CD4-positive, alpha-beta T cell (primary cell): ENCODE results near the gene IFIT1. TPM values are rescaled to one million over a fixed set of nuclear protein-coding genes. Genes with fewer than 3 reads are reported as not detected.
"Not testable (repeated sequence)": the region's sequence is repeated elsewhere in the genome, so short reads cannot be mapped to it uniquely, and the experiment has no call there.

Experiments used
- ATAC-seq: fragments of 200-7000 bp; cut with Tn5 transposase; one replicate; pipeline ENCODE4 v1.10.0; 2022; ENCODE audit warnings: mild to moderate bottlenecking; ENCODE audit not compliant: poor library complexity
- CTCF ChIA-PET: fragments of 350-600 bp; sonication (Branson Sonifier 250); formaldehyde crosslinking; loops from one replicate; lab custom pipeline; 2021; ENCODE audit warnings: antibody characterized with exemption, inconsistent platforms; lab: Charles Lee
- POLR2A ChIA-PET: fragments of 350-600 bp; sonication (Branson Sonifier 250); formaldehyde crosslinking; loops from one replicate; lab custom pipeline; 2021; ENCODE audit warnings: antibody characterized with exemption, inconsistent platforms; lab: Charles Lee
- DNase-seq, 14 experiments: peaks; one replicate each; pipeline ENCODE4 v3.0.0-alpha.2; 2013 to 2020; ENCODE audit warnings: mixed read lengths in 2 of 14
- H3K27ac ChIP-seq, 2 donors: one replicate each; pipeline versions ENCODE4 v1.5.1 to v1.7.0; 2013; ENCODE audit warnings: low read length in 2 of 2, low read depth in 1 of 2, mild to moderate bottlenecking in 1 of 2
- H3K27me3 ChIP-seq, 2 experiments: 1 replicate in 1 of 2; 2 replicates in 1 of 2; pipeline versions ENCODE4 v1.6.1 to v1.7.0; 2013; ENCODE audit warnings: low read length in 2 of 2, control low read depth in 1 of 2, mild to moderate bottlenecking in 1 of 2, moderate library complexity in 1 of 2; ENCODE audit not compliant: insufficient read depth in 2 of 2, control insufficient read depth in 1 of 2
- H3K36me3 ChIP-seq: one replicate; pipeline ENCODE4 v1.6.1; 2013; ENCODE audit warnings: low read length, control low read depth; ENCODE audit not compliant: insufficient read depth
- H3K4me1 ChIP-seq: one replicate; pipeline ENCODE4 v1.6.1; 2013; ENCODE audit warnings: low read length, control low read depth; ENCODE audit not compliant: insufficient read depth
- H3K4me3 ChIP-seq: one replicate; pipeline ENCODE4 v1.5.1; 2013; ENCODE audit warnings: mild to moderate bottlenecking, low read length, moderate library complexity
- H3K9me3 ChIP-seq, 2 experiments: 1 replicate in 1 of 2; 2 replicates in 1 of 2; pipeline versions ENCODE4 v1.6.1 to v1.7.0; 2013; ENCODE audit warnings: low read length in 2 of 2, mild to moderate bottlenecking in 2 of 2, control low read depth in 1 of 2, moderate library complexity in 1 of 2; ENCODE audit not compliant: control insufficient read depth in 1 of 2, insufficient read depth in 1 of 2
- H3K27ac Mint-ChIP-seq: one replicate; pipeline ENCODE4 v1.8.0; 2020; ENCODE audit warnings: mixed read lengths
- H3K27me3 Mint-ChIP-seq: one replicate; pipeline ENCODE4 v1.8.0; 2021; ENCODE audit warnings: mixed read lengths
- H3K36me3 Mint-ChIP-seq: one replicate; pipeline ENCODE4 v1.8.0; 2021; ENCODE audit warnings: low read depth, mixed read lengths
- H3K4me1 Mint-ChIP-seq: one replicate; pipeline ENCODE4 v1.8.0; 2021; ENCODE audit warnings: low read depth, mixed read lengths
- H3K4me3 Mint-ChIP-seq: one replicate; pipeline ENCODE4 v1.8.0; 2020; ENCODE audit warnings: mild to moderate bottlenecking, mixed read lengths
- H3K9me3 Mint-ChIP-seq: one replicate; pipeline ENCODE4 v1.8.0; 2020; ENCODE audit warnings: mixed read lengths
- CTCF ChIP-seq: fragments of 200-600 bp; IDR thresholded peaks from one replicate; pipeline ENCODE4 v1.8.0; 2022; ENCODE audit warnings: antibody characterized with exemption, mild to moderate bottlenecking
- intact Hi-C, 2 experiments: fragments of 100-400 bp; cut with DNase I in 1 of 2; cut with micrococcal nuclease in 1 of 2; formaldehyde crosslinking; loops; one replicate each; pipeline versions ENCODE4 v1.15.1 to v1.9.0; 2023 to 2025; cut with DNase I, micrococcal nuclease
- total RNA-seq, 174 experiments: library from RNA in 2 of 174; stranded (reverse) in 2 of 174; gene quantifications; one replicate each; pipeline ENCODE4 v1.2.3 and lab custom pipeline; 2021 to 2026

Gene IFIT1
- total RNA-seq, 2 experiments from 2014 or later = 5.1 to 6.2 TPM

DNA sequence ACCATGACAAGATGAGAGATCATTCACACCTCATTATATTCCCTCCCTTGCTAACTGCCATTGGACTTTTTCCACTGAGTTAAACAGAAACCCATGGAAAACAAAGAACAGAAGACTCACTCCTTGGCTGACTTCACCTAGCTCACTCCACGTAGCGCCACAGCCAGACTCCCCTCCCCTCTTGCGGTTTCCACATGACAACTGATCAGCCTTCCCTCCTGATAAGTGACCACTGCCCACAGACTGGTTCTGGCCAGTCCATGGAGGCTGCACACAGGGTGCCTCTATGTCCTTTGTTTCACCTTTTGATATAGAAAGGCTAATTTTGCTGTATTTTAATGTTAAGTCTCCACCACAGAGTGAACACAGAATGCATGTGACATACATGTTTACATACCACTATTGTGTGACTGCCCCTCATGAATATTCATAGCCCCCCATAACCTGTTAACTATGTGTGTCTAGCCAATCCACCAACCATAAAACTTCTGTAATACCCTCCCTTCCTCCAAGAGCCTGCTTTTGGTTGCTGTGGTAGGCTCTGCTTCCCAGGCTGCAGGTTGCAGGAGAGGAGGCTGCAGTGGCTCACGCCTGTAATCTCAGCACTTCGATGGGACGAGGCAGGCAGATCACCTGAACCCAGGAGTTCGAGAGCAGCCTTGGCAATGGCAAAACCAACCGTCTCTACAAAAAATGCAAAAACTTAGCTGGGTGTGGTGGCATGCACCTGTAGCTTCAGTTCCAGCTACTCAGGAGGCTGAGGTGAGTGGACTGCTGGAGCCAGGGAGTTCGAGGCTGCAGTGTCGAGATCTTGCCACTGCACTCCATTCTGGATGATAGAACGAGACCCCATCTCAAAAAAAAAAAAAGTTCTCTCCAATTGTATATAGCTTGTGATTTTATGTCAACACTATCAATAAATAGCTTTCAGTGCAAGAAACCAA is 12.0 kb downstream of the IFIT1 start:
- Mint-ChIP-seq H3K9me3 (no peaks in the 10 kb centered on the region), H3K27me3 (no peaks in the 10 kb centered on the region), H3K36me3 (peaks cover 54% of the 10 kb centered on the region), H3K27ac (no peak overlapping the region), H3K4me1 (peaks cover 14% of the 10 kb centered on the region), H3K4me3 (no peak overlapping the region)
- intact Hi-C loops = no loop called here
- Histone ChIP-seq H3K9me3 (no peaks in the 10 kb centered on the region), H3K4me3 (no peak overlapping the region), H3K27me3 (no peaks in the 10 kb centered on the region), H3K27ac (no peak overlapping the region), H3K36me3 (peaks cover 15% of the 10 kb centered on the region), H3K4me1 (no peaks in the 10 kb centered on the region)
- ChIA-PET CTCF (no interaction called here), POLR2A (interaction anchor here (1.1 to 1.2 kb wide), 2 partner anchors 10 to 12 kb away, joined by 3 read pairs; partner anchors contain the start of gene IFIT5)
- no peak for TF ChIP-seq CTCF
- ATAC-seq = no peak
- no peak for DNase-seq

DNA sequence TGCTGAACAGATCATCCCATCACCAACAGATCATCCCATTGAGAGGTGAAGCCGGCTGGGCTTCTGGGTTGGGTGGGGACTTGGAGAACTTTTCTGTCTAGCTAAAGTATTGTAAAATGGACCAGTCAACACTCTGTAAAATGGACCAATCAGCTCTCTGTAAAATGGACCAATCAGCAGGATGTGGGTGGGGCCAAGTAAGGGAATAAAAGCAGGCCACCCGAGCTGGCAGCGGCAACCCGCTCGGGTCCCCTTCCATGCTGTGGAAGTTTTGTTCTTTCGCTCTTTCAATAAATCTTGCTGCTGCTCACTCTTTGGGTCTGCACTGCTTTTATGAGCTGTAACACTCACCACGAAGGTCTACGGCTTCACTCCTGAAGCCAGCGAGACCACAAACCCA is 13.8 kb downstream of the IFIT1 start:
- H3K4me3 ChIP-seq, ATAC-seq, H3K9me3 ChIP-seq, H3K27me3 Mint-ChIP-seq, intact Hi-C loops, H3K27me3 ChIP-seq, DNase-seq, H3K27ac ChIP-seq, H3K4me3 Mint-ChIP-seq, H3K27ac Mint-ChIP-seq, CTCF ChIA-PET, H3K4me1 Mint-ChIP-seq, H3K9me3 Mint-ChIP-seq, H3K4me1 ChIP-seq: not testable (repeated sequence)
- H3K36me3 Mint-ChIP-seq = peaks cover 38% of the 10 kb centered on the region
- POLR2A ChIA-PET = interaction anchor here (1.5 kb wide), 1 partner anchor 14 kb away, joined by 5 read pairs; the partner anchor contains the start of gene IFIT1
- peaks cover 15% of the 10 kb centered on the region for H3K36me3 ChIP-seq

DNA sequence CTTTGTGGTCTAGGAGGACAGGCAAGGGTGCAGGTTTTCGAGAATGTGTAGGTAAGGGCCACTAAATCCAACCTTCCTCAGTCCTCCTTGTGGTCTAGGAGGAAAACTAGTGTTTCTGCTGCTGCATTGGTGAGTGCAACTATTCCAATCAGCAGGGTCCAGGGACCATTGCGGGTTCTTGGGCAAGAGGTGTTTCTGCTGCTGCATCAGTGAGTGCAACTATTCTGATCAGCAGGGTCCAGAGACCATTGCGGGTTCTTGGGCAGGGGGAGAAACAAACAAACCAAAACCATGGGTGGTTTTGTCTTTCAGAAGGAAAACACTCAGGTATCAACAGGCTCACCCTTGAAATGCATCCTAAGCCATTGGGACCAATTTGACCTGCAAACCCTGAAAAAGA is 15.4 kb downstream of the IFIT1 start:
- H3K9me3 ChIP-seq, H3K27ac ChIP-seq, intact Hi-C loops, H3K4me1 ChIP-seq, H3K4me3 Mint-ChIP-seq, H3K27ac Mint-ChIP-seq, CTCF ChIA-PET, ATAC-seq, H3K27me3 Mint-ChIP-seq, DNase-seq, H3K27me3 ChIP-seq, H3K9me3 Mint-ChIP-seq, H3K4me3 ChIP-seq: not testable (repeated sequence)
- H3K36me3 Mint-ChIP-seq = peaks cover 24% of the 10 kb centered on the region
- POLR2A ChIA-PET = interaction anchor here (3.5 kb wide), 1 partner anchor 15 kb away, joined by 10 read pairs; the partner anchor contains the start of gene IFIT1
- peaks cover 24% of the 10 kb centered on the region for H3K4me1 Mint-ChIP-seq
- H3K36me3 ChIP-seq = peaks cover 13% of the 10 kb centered on the region

- H3K9me3 Mint-ChIP-seq, H3K27ac Mint-ChIP-seq, H3K4me3 ChIP-seq, DNase-seq, H3K9me3 ChIP-seq, H3K36me3 ChIP-seq, intact Hi-C loops, H3K27me3 ChIP-seq, CTCF ChIA-PET, H3K27ac ChIP-seq, H3K27me3 Mint-ChIP-seq, H3K4me3 Mint-ChIP-seq, ATAC-seq: not testable (repeated sequence)
- POLR2A ChIA-PET = interaction anchor here (3.5 kb wide), 1 partner anchor 17 kb away, joined by 10 read pairs; the partner anchor contains the start of gene IFIT1
- Mint-ChIP-seq H3K4me1 (peaks cover 35% of the 10 kb centered on the region), H3K36me3 (peaks cover 18% of the 10 kb centered on the region)
- peaks cover 18% of the 10 kb centered on the region for H3K4me1 ChIP-seq
Observed at GRCh38 chr10:89409282-89409681, 16.9 kb downstream of the IFIT1 start.

DNA sequence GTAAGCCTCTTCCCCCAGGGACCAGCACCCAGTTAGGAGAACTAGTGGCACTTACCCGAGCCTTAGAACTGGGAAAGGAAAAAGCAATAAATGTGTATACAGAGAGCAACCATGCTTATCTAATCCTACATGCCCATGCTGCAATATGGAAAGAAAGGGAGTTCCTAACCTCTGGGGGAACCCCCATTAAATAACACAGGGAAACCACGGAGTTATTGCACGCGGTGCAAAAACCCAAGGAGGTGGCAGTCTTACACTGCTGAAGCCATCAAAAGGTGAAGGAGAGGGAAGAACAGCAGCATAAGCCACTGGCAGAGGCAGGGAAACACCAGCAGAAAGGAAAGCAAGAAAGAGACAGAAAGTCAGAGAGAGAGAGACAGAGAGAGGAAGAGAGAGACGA is 18.1 kb downstream of the IFIT1 start:
- H3K9me3 Mint-ChIP-seq, CTCF ChIA-PET, H3K27ac ChIP-seq, H3K36me3 ChIP-seq, H3K27me3 ChIP-seq, H3K4me3 ChIP-seq, H3K27me3 Mint-ChIP-seq, H3K9me3 ChIP-seq, ATAC-seq: not testable (repeated sequence)
- H3K4me1 ChIP-seq = peaks cover 24% of the 10 kb centered on the region
- POLR2A ChIA-PET = interaction anchor here (3.5 kb wide), 1 partner anchor 18 kb away, joined by 10 read pairs; the partner anchor contains the start of gene IFIT1
- Mint-ChIP-seq H3K4me3 (peak overlapping the region; percentile 54), H3K27ac (peak overlapping the region; percentile 99), H3K4me1 (peaks cover 42% of the 10 kb centered on the region), H3K36me3 (peaks cover 18% of the 10 kb centered on the region)
- intact Hi-C loops = loop anchor here (5.0 to 10.0 kb wide), 5 partner anchors 73 to 416 kb away; partner anchors contain the start of genes FAS (in 1 of the 2), IFIT2 (in 1 of the 2), KIF20B (in 1 of the 2) and LIPA (in 1 of the 2)
- DNase-seq = peak in 1 of 14 experiments; percentile 27

DNA sequence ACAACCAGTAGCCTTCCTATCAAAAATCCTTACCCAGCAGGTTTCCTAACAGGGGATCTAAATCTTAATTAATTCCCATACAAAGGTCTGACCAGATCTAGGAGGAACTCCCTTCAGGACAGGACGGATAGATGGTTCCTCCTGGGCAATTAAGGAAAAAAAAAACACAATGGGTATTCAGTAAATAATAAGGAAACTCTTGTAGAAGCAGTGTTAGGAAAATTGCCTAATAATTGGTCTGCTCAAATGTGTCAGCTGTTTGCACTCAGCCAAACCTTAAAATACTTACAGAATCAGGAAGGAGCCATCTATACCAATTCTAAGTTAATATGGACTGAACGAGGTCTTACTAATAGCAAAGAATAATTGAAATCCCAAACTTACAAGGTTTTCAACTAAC is 18.7 kb downstream of the IFIT1 start:
- H3K9me3 ChIP-seq, H3K4me3 Mint-ChIP-seq, H3K27me3 ChIP-seq, DNase-seq, H3K9me3 Mint-ChIP-seq, H3K27me3 Mint-ChIP-seq, POLR2A ChIA-PET, H3K4me3 ChIP-seq, H3K36me3 ChIP-seq, CTCF ChIA-PET, ATAC-seq, H3K27ac ChIP-seq: not testable (repeated sequence)
- intact Hi-C loops = loop anchor here (5.0 to 10.0 kb wide), 5 partner anchors 74 to 416 kb away; partner anchors contain the start of genes FAS (in 1 of the 2), IFIT2 (in 1 of the 2), KIF20B (in 1 of the 2) and LIPA (in 1 of the 2)
- Mint-ChIP-seq H3K27ac (peak overlapping the region; percentile 99), H3K36me3 (peaks cover 18% of the 10 kb centered on the region), H3K4me1 (peaks cover 47% of the 10 kb centered on the region)
- peaks cover 29% of the 10 kb centered on the region for H3K4me1 ChIP-seq
